H54 (cell line): ENCODE measurements around the gene RECQL.
"Not testable (repeated sequence)": the region's sequence is repeated elsewhere in the genome, so short reads cannot be mapped to it uniquely, and the experiment has no call there.

Source experiments
- DNase-seq: peaks from one replicate; pipeline ENCODE4 v3.0.0; 2011; ENCODE audit warnings: low spot score, mixed read lengths; ENCODE audit not compliant: insufficient read length
- FAIRE-seq: peaks from 3 replicates; lab custom pipeline; 2011; peaks lifted over from hg19 to GRCh38; lab: Jason Lieb, UNC
- POLR2A ChIP-seq: IDR thresholded peaks from 2 replicates; pipeline ENCODE4 v1.6.1; 2011; ENCODE audit warnings: low read depth, mild to moderate bottlenecking, low read length

The RECQL gene

GRCh38 chr12:21476949-21477348, 24.5 kb downstream of the RECQL start:
- FAIRE-seq (peak; percentile 90), DNase-seq (no peak)
- no peak for TF ChIP-seq POLR2A

- FAIRE-seq = no peak
These were observed 25.9 kb downstream of the RECQL start for GRCh38 chr12:21475552-21475951.

GRCh38 chr12:21472197-21472823, 29.1 kb downstream of the RECQL start:
- TF ChIP-seq POLR2A = no peak
- DNase-seq (no peak), FAIRE-seq (no peak)

More at GRCh38 chr12:21475552-21475951, 25.9 kb downstream of the RECQL start:
- DNase-seq = no peak
- no peak for TF ChIP-seq POLR2A

GRCh38 chr12:21471294-21471693, 30.1 kb downstream of the RECQL start:
- DNase-seq (no peak), FAIRE-seq (no peak)
- TF ChIP-seq POLR2A = no peak

GRCh38 chr12:21467334-21467733, 34.1 kb downstream of the RECQL start:
- FAIRE-seq = not testable (repeated sequence)

GRCh38 chr12:21459474-21459873, 42.0 kb downstream of the RECQL start:
- FAIRE-seq = no peak
- TF ChIP-seq POLR2A = no peak

More at GRCh38 chr12:21467334-21467733, 34.1 kb downstream of the RECQL start:
- DNase-seq = not testable (repeated sequence)

GRCh38 chr12:21456291-21456780, 45.1 kb downstream of the RECQL start:
- no peak for DNase-seq
- no peak for TF ChIP-seq POLR2A

More at GRCh38 chr12:21459474-21459873, 42.0 kb downstream of the RECQL start:
- no peak for DNase-seq

GRCh38 chr12:21453312-21453852, 48.1 kb downstream of the RECQL start:
- no peak for FAIRE-seq
- no peak for TF ChIP-seq POLR2A

More at GRCh38 chr12:21456291-21456780, 45.1 kb downstream of the RECQL start:
- no peak for FAIRE-seq

GRCh38 chr12:21451529-21451928, 49.9 kb downstream of the RECQL start:
- peak; percentile 30 for FAIRE-seq
- no peak for TF ChIP-seq POLR2A
- no peak for DNase-seq

More at GRCh38 chr12:21453312-21453852, 48.1 kb downstream of the RECQL start:
- no peak for DNase-seq

GRCh38 chr12:21444193-21445146, 57.0 kb downstream of the RECQL start:
- DNase-seq (no peak), FAIRE-seq (no peak)
- no peak for TF ChIP-seq POLR2A

GRCh38 chr12:21439347-21439746, 62.1 kb downstream of the RECQL start:
- FAIRE-seq (no peak), DNase-seq (no peak)
- no peak for TF ChIP-seq POLR2A

GRCh38 chr12:21438643-21439042, 62.8 kb downstream of the RECQL start:
- DNase-seq (no peak), FAIRE-seq (no peak)

GRCh38 chr12:21434699-21435098, 66.7 kb downstream of the RECQL start:
- no peak for FAIRE-seq
- no peak for DNase-seq
- no peak for TF ChIP-seq POLR2A

More at GRCh38 chr12:21438643-21439042, 62.8 kb downstream of the RECQL start:
- no peak for TF ChIP-seq POLR2A

GRCh38 chr12:21433525-21433924, 67.9 kb downstream of the RECQL start:
- DNase-seq (no peak), FAIRE-seq (no peak)
- TF ChIP-seq POLR2A = no peak

GRCh38 chr12:21429994-21430393, 71.4 kb downstream of the RECQL start:
- TF ChIP-seq POLR2A = no peak
- no peak for FAIRE-seq
- no peak for DNase-seq
